Stimulated activated CD8-positive, alpha-beta memory T cell treated with anti-CD3 and anti-CD28 coated beads, Interleukin-7, amount 100 ng/mL, for 4 hours (primary cell): Measurements from ENCODE around the gene WWC2.

Experiments used
- DNase-seq, 2 donors: peaks; one replicate each; pipeline ENCODE4 v3.0.0-alpha.2; 2020; ENCODE audit warnings: low read depth in 2 of 2

WWC2 gene

GRCh38 chr4:183354219-183354618 is 255.2 kb downstream of the WWC2 start:
- no peak for DNase-seq

DNA sequence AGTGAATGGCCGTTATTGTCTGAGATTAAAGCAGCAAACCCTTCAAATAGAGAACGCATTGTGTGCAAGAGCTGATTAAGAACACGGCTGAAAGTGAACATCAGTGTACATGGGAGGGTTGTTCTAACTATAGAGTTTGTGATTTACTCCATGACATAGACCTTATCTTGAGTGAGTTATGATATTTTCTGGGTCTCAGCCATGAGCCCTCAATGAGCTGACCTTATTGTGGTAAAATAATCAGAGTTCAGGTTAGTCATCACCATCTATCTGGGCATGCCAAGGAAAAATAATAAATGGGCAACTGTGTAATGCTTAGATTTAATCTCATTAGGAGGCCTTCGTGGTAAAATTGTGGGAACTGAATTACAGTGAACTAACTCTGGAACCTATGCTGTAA is 256.3 kb downstream of the WWC2 start:
- DNase-seq, result no peak

DNA sequence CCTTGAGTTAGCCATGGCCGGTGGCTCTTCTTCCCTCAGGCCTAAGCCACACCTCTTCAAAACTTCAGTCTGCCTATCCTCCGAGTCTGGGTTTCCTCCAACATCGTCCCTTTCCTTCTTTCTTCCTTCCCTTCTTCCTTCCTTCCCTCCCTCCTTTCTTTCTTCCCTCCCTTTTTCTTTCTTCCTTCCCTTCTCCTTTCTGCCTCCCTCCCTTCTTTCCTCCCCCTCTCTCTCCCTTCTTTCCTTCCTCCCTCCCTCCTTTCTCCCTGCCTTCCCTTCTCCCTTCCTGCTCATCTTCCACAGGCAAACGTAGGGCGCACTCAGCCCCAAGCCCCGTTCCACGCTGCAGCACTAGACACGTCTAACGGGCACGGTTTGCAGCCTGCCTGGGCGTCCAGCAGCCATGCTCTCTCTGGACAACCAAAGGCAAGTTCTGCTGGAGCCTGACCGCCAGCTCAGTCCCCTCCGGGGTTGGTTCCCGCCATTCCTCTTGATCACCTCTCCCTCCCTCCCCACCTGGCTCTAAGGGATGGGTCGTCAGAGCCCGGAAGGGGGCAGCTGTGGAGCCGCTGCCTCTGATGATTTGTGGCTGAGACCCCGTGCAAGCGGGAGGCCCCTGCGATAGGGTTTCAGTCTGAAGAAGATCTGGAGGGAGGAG is 257.2 kb downstream of the WWC2 start:
- DNase-seq, result no peak

- DNase-seq, result no peak
Observed at GRCh38 chr4:183356931-183357675, 258.0 kb downstream of the WWC2 start.

DNA sequence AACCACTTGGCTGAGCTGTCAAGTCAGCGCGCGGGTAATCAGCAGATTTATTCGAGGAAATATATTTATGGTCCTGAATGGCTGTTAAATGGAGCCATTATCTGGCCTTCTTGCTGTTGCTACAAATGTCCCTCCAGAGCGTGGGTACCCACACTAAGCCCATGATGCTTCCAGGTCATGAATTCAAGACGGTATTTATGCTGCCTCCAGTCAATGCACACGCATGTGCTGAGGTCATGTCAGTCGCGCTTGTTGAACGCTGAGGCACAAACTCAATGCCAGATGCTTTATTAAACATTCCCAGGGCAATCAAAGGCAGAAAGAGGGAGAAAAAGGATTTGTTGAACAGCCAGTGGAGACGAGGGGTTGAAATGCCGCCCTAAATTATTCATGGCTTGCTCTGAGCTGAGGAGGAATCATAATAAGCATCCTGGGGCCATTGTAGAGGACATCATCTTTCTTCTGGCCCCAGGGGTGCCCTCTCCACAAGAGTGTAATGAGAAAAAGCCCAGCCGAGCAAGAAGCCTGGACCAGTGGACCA is 259.2 kb downstream of the WWC2 start:
- DNase-seq, result no peak

- no peak for DNase-seq
Observed at GRCh38 chr4:183360161-183360919, 261.3 kb downstream of the WWC2 start.

DNA sequence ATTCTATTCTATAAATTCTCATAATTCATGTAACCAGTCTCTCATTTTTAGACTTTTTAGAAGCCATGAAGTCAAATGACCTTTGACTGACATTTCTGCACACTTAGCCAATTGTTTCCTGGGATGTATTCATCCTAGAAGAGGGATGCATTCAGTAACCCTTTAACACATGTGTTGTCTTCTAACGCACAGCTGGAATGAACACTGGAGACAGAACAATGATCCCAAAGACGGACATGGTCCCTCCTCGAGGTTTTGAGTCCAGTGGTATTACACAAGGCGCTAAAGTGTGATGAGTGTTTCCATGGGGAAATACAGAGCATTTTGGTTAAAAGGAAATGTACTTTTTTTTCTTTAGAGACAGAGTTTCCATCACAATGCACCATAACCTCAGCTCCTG is 263.0 kb downstream of the WWC2 start:
- DNase-seq, result no peak

- DNase-seq, result no peak
Observed at GRCh38 chr4:183362916-183363542, 264.0 kb downstream of the WWC2 start.

- no peak for DNase-seq
Observed at GRCh38 chr4:183364025-183364424, 265.0 kb downstream of the WWC2 start.

- no peak for DNase-seq
Observed at GRCh38 chr4:183366206-183366835, 267.3 kb downstream of the WWC2 start.

- DNase-seq, result no peak
Observed at GRCh38 chr4:183369073-183369472, 270.0 kb downstream of the WWC2 start.
